Measurements from ENCODE around the gene NID1. TPM values are rescaled to one million over a fixed set of nuclear protein-coding genes. Genes with fewer than 3 reads are reported as not detected.

NID1 gene
- total RNA-seq, 6 experiments from 2014 or later, result 97.5 to 124 (median 107) TPM

DNA sequence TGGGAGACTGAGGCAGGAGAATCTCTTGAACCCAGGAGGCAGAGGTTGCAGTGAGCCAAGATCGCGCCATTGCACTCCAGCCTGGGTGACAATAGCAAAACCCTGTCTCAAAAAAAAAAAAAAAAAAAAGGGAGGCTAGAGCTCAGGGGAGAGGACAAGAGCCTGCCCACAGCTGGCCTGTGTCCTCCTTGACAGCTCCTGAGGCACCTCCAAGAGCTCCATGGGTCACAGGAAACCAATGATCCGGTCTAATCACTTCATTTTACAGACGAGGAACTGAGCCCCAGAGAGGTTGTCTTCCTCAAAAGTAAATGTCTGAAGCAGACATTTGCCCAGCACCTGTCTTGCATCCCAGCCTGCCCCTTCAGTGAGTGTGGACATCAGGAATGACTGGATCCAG lies 49.4 kb downstream of the NID1 start:
- no peak for TF ChIP-seq CTCF (IDR thresholded peaks at IDR 0.05)
- no peak for DNase-seq
- no peak overlapping the region for H3K27ac Mint-ChIP-seq
- H3K36me3 Mint-ChIP-seq (ENCODE audit: low read depth), result peaks cover 80% of the 10 kb centered on the region
- H3K9me3 Mint-ChIP-seq, result no peaks in the 10 kb centered on the region
- no peak overlapping the region for H3K4me3 Mint-ChIP-seq
- no peaks in the 10 kb centered on the region; the same call in 1 of the 2 replicates for H3K27me3 Mint-ChIP-seq (ENCODE audit: insufficient read depth)
- peaks cover 51% of the 10 kb centered on the region for H3K4me1 Mint-ChIP-seq (ENCODE audit: low read depth)

GRCh38 chr1:236013330-236013729 lies 51.6 kb downstream of the NID1 start:
- H3K36me3 Mint-ChIP-seq (ENCODE audit: low read depth), result peaks cover 78% of the 10 kb centered on the region

GRCh38 chr1:236011641-236012040 lies 53.2 kb downstream of the NID1 start:
- no peaks in the 10 kb centered on the region for H3K9me3 Mint-ChIP-seq
- TF ChIP-seq CTCF (IDR thresholded peaks at IDR 0.05), result no peak
- H3K36me3 Mint-ChIP-seq (ENCODE audit: low read depth), result peaks cover 83% of the 10 kb centered on the region
- peak overlapping the region; percentile 30; the same call in 1 of the 2 replicates for H3K27ac Mint-ChIP-seq
- no peaks in the 10 kb centered on the region; the same call in 1 of the 2 replicates for H3K27me3 Mint-ChIP-seq (ENCODE audit: insufficient read depth)
- H3K4me3 Mint-ChIP-seq, result no peak overlapping the region
- no peak for DNase-seq
- peaks cover 56% of the 10 kb centered on the region for H3K4me1 Mint-ChIP-seq (ENCODE audit: low read depth)

More at GRCh38 chr1:236013330-236013729, 51.6 kb downstream of the NID1 start:
- H3K27ac Mint-ChIP-seq, result no peak overlapping the region
- H3K27me3 Mint-ChIP-seq (ENCODE audit: insufficient read depth), result no peaks in the 10 kb centered on the region; the same call in 1 of the 2 replicates
- peaks cover 55% of the 10 kb centered on the region for H3K4me1 Mint-ChIP-seq (ENCODE audit: low read depth)
- TF ChIP-seq CTCF (IDR thresholded peaks at IDR 0.05), result no peak
- no peak overlapping the region for H3K4me3 Mint-ChIP-seq
- DNase-seq, result no peak
- no peaks in the 10 kb centered on the region for H3K9me3 Mint-ChIP-seq

DNA sequence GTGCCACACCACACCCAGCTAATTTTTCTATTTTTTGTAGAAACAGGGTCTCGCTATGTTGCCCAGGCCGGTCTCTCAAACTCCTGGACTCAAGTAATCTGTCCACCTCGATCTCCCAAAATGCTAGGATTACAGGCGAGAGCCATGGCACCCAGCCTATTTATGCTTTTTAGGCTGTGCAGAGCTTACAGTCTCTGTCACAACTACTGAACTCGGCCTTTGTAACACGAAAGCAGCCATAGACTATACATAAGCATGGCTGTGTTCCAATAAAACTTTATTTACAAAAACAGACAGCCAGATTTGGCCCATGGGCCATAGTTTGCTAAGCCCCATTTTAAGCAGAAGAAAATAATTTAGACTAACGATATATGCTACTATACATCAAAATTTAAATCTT lies 54.4 kb downstream of the NID1 start:
- Mint-ChIP-seq H3K9me3 (no peaks in the 10 kb centered on the region), H3K4me3 (peak overlapping the region; percentile 50; the same call in 1 of the 2 replicates), H3K36me3 (ENCODE audit: low read depth) (peaks cover 81% of the 10 kb centered on the region), H3K4me1 (ENCODE audit: low read depth) (peaks cover 56% of the 10 kb centered on the region), H3K27me3 (ENCODE audit: insufficient read depth) (no peaks in the 10 kb centered on the region; the same call in 1 of the 2 replicates), H3K27ac (peak overlapping the region; percentile 84)
- no peak for TF ChIP-seq CTCF (IDR thresholded peaks at IDR 0.05)
- no peak for DNase-seq

DNA sequence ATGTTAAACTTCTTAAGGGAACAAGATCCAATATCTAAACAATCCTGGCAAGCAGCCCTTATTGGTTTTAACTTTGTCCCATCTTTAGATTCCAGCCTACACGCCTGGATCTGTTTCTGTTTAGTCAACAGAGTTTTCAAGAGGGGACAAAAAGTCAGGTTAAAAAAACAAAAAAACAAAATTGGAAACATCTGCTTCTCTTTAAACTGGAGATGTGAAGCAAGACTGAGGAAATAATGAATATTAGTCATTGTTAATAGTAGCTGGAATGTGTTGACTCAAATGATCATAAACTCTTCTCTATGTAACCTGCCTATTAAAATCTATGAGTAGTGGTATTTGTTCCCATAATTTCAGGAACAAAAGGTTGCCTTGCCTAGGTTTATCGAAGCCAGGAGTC lies 55.0 kb downstream of the NID1 start:
- H3K36me3 Mint-ChIP-seq (ENCODE audit: low read depth), result peaks cover 76% of the 10 kb centered on the region
- peak overlapping the region; percentile 33 for H3K4me3 Mint-ChIP-seq
- TF ChIP-seq CTCF (IDR thresholded peaks at IDR 0.05), result no peak
- H3K4me1 Mint-ChIP-seq (ENCODE audit: low read depth), result peaks cover 59% of the 10 kb centered on the region
- peak overlapping the region; percentile 84 for H3K27ac Mint-ChIP-seq
- no peaks in the 10 kb centered on the region for H3K9me3 Mint-ChIP-seq
- DNase-seq, result peak; percentile 87
- no peaks in the 10 kb centered on the region; the same call in 1 of the 2 replicates for H3K27me3 Mint-ChIP-seq (ENCODE audit: insufficient read depth)

Measured in HFFc6 (cell line).